ENCODE results near the gene GET3.

The GET3 gene

DNA sequence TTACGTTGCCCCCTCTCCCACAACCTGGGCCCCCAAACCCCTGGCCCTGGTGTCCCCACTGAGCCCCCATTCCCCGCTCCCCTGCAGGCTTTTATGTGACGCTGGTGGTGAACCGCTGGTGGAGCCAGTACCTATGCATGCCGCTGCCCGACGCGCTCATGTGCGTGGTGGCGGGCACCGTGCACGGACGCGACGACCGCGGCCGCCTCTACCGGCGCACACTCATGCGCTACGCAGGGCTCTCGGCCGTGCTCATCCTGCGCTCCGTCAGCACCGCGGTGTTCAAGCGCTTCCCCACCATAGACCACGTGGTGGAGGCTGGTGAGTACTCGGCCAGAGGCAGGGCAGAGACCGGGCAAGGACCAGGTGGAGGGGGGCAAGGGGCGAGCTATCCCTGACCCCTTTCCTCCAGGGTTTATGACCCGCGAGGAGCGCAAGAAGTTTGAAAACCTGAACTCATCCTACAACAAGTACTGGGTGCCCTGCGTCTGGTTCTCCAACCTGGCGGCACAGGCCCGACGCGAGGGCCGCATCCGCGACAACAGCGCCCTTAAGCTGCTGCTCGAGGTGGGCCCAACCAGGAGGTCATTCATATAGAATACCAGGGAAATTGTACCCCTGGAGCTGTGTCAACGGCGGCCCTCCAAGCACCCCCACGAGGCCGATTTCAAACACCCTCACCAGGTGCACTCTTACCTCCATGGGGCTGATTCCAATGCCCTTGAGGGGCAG lies 17.3 kb downstream of the GET3 start:
- DNase-seq: no peak

DNA sequence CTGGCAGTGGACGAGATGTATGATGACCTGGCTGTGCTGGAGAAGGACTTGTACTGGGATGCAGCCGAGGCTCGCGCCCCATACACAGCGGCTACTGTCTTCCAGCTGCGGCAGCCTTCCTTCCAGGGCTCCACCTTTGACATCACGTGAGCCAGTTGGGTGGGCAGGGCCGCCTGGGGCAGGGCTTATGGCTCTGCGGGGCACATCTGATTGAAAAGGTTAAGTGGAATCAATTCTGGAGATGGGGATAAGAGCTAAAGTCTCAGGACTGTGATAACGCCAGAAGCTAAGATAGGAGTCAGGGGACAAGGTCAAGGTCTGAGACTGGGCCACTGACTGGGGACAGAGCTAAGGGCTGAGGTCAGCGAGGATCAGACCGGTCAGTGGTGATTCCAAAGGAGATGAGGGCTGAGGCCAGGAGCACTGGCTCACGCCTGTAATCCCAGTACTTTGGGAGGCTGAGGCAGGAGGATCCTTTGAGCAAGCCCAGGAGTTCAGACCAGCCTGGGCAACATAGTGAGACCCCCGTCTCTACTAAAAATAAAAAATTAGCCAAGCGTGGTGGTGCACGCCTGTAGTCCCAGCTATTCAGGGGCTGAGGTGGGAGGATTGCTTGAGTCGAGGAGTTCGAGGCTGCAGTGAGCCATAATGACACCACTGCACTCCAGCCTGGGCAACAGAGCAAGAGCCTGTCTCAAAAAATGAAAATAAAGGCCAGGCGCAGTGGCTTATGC lies 19.0 kb downstream of the GET3 start:
- DNase-seq: no peak

GRCh38 chr19:12757544-12758274 lies 20.4 kb downstream of the GET3 start:
- DNase-seq: peak; percentile 82 to 86

DNA sequence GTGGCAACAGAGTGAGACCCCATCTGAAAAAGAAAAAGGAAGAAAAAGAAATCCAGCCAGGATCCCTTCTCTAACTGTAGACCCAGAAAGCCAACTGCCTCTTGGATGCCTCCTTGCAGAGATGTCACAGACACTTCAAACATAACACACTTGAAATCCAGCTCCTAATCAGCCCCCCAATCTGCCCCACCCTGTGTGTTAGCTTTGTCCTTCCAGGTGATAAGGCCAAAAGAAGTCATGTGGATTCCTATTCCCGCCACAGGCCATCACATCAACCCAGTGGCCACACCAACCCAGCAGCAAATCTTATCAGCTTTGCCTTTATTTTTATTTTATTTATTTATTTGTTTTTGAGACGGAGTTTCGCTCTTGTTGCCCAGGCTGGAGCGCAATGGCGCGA lies 22.4 kb downstream of the GET3 start:
- DNase-seq: no peak

DNA sequence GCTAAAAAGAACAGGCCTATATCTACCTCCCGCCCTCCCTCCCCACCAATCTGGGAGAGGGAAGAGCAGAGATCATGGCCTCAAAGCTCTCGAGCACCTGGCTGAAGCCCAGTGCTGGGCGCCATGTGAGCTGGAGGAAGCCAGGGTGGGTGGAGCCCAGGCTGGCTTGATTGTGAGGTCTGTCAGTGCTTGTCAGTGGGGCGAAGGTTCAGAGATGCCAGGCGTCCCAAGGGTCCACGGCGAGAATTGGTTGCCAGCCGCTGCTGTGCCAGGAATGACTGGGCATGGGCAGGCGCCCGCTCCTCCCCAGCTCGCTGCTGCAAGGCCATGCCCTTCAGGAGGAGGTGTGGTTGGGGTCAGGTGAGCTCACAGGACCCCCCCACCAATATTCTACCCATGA lies 25.8 kb downstream of the GET3 start:
- no peak for DNase-seq

DNA sequence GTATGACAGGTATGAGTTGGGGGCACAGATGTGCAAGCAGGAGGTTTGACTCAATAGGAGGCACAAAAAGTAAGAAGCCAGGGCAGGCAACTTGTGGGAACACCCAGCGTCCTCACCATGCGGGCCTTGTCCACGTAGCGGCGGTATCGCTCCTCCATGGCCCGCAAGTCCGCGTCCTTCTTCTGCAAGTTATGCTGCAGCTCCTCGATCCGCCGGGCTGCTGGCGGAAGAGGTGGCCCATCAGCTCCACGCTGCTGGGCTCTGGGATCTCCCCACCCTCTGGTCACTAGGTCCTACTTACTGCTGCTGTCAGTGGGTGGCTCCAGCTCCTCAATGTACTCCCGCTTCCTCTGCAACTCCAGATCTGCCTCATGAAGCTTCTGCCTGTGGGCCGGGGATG lies 27.4 kb downstream of the GET3 start:
- DNase-seq: no peak

- DNase-seq: peak; percentile 90 to 94
Observed at GRCh38 chr19:12766051-12766521, 28.8 kb downstream of the GET3 start.

DNA sequence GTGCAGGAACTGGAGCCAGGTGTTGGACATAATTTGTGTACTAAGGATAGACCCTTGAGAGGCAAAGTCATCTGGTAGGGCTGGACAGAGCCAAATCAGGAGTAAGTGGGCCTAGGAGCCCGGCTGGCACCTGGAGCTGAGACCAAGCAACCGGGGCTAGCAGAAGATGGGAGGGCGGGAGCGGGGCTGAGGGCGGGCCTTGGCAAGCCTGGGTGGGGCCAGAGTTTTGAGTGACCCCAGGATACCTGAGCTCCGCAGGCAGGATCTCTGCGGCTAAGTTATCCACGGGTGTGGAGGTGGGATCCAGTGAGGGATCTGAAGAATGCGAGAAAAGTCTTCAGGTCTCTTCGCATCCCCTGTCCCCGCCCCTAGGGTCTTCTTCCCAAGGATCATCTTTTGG lies 29.9 kb downstream of the GET3 start:
- no peak for DNase-seq

DNA sequence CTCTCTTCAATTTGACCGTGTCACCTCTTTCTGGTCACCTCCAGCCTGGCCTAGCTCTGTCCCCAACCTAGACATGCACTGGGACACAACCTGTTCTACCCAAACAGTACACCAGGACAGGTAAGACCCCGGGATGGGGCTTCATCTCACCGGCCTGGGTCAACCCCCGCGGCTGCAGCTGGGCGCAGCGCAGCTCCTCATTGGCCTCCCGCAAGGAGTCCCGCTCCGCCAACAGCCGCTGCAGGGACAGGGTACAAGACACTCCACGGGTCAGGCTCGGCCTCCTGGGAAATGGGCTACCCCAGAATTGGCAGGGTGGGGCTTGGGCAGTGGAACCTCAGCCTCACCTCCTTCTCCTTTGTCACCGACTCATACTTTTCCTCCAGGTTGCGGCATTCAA lies 30.4 kb downstream of the GET3 start:
- no peak for DNase-seq

DNA sequence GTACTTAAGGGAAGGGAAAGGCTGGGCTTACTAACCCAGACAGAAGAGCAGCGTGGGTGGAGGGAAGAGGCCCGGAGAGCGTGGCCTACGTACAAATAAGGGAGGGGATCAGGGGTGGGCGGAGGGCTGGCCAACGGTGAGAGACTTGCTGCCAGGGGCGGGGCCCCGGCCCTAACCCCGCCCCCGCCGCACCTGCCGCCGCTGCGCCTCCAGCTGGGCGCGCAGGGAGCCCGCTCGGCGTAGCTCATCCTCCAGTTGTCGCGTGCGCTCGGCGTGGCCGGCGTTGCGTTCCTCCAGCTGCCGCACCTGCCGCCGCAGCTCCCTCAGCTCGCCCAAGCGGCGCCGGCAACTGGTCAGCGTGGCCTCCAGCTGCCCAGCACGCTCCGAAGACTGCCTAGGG lies 32.4 kb downstream of the GET3 start:
- peak; percentile 53 to 72 for DNase-seq

GRCh38 chr19:12770922-12771321 lies 33.6 kb downstream of the GET3 start:
- DNase-seq: no peak

DNA sequence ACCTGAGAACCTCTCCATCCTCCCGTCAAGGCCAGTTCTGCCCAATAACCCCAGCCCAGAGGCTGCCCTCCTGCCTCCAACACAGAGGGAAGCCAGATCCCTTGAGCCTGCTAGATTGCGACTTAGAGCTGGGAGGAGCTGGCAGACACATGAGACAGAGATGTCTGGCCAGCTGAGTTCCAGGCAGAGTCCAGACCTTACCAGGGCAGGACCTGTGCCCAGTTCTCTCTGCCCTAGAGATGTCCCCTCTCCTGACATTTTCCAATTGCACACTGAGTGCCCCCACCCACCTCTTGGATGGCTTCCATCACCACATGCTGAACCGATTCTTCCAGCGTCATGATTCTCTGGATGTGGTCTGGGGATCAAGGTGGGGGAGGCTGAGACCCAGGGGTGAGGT lies 35.0 kb downstream of the GET3 start:
- no peak for DNase-seq

DNA sequence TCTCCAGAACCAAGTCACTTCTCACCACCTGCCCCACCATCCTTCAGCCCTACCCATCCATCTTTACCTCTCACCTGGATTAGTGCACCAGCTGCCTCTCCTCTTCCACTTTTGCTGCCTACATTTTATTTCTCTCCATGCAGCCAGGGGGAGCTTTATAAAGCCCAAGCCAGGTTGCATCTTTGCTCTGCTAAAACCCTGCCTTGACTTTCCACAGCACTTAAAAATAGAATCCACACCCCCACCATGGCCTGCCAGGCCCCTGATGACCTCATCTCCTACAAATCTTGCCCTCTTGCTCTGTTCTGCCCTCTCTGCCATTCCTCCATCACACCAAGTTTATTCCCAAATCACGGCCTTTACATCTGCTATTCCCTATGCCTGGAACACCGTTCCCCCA lies 36.3 kb downstream of the GET3 start:
- no peak for DNase-seq

DNA sequence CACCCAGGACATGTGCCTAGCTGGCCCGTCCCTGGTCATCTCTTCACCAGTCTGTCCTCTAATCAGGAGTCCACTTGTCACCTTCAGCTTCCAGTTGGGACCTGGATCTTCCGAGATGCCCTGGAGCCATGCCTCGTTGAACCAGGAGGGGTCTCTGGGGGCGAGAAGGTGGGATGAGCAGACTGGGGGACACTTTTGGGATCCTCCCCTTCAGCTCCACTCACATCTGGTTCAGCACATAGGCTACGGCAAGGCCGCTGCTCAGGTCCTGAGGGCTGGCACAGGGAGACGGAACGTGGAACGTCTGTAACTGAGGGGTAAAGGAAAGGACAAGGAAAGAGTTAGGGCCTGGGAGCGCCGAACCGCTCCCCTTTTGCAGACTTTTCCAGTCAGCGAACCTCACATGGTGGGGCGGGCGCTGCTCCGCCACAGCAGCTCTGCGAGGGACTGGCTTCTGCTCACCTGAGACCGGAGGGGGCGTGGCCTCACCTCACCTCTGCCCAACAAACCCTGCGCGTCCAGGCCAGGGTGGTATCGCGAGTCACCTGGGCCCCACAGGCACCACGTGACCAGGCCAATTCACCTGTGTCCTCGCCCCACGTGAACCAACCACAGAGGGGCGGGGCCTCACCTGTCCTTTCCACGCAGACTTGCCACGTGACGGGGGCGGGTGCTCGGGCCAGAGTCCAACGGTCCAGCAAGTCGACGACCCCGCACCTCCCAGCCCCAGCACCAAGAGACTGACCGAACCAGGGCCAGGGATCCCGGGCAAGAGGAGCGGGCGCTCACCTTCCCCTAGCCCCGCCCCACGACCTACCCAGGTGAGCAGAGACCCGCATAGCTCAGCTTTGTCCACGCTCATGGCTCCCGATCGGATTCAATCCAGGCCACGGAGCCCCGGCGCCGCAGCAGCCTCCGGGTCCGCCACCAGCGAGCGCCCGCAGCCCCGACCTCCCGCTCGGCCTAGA lies 37.6 kb downstream of the GET3 start, which contains the start of gene HOOK2:
TSS of gene HOOK2 (minus strand) at position 965 of the 968 bp plus-strand sequence. CDS start at position 862, 103 bp downstream.
- peak in 1 of 2 experiments; percentile 39 for DNase-seq

DNA sequence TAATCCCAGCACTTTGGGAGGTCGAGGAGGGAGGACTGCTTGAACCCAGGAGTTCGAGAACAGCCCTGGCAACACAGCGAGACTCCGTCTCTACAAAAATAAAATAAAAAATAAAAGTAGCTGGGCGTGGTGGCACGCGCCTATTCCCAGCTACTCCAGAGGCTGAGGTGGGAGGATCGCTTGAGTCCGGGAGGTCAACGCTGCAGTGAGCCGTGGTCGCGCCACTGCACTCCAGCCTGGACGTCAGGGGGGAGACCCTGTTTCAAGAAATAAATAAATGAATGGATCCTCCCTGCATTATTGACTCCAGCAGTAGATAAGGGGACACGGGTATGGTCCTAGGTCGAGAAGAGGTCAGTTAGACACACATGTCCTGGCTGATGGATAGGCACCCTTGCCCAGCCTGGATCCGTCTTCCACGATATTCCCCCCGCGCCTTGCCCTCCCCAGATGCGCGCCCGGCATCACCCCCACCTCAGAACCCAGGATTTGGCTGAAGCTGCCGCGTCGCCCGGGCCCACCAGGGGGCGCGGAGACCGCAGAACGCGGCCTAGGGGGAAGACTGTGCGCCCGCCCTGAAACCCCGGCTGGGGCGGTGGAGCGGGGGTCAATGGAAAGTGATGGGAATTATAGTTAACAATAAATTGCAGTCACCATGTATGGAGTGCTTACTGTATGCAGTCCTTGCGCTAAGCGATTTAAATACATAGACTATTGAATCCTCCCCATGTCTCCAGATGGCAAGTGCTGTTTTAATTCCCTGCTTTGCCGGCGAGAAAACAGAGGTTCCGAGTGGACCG lies 40.1 kb downstream of the GET3 start:
- DNase-seq: peak; percentile 92 to 93

GRCh38 chr19:12778017-12778904 lies 41.0 kb downstream of the GET3 start:
- DNase-seq: peak; percentile 73 to 75

DNA sequence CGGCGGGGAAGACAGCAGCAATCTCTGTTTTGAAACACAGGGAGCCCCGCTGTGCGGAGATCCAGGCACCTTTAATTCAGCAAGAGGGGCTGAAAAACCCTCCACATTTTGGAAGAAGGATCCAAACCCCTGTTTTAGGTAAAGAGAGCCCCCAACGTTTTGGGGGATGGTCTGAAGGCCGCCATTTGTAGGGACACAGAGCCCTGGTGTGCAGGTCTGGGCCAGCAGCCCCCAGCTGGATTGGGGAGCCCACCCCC lies 41.5 kb downstream of the GET3 start:
- DNase-seq: no peak

DNA sequence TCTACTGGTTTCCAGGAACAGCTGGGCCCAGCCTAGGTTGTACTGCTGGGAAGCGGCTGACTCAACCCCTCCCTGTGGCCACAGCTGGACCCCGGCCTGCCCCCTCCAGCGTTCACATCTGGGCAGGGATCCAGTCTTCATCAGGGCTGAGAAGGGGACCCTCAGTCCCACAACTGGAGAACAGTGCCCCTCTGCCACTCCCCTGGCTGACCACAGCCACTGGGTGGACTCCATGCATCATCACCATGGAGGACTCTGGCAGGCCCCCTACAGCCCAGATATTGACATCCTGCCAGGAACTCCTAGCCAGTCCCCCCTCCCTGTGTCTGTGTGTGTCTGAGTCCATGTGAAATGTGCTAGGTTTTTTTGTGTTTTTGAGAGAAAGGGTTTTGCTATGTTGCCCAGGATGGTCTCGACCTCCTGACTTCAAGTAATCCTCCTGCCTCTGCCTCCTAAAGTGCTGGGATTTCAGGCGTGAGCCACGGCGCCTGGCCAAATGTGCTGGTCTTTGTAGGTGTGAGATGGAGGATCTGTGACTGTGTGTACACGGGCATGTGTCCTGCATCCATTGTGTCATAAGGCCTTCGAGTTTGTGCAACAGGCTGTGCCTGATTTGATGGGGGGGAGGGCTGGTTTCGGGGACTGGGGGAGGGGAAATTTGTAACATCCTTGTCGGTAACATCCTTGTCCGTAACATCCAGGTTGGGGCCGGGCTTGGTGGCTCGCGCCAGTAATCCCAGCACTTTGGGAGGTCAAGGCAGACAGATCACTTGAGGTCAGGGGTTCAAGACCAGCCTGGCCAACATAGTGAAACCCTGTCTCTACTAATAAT lies 42.1 kb downstream of the GET3 start:
- DNase-seq: peak; percentile 44 to 49

- DNase-seq: no peak
Observed at GRCh38 chr19:12782174-12782423, 44.8 kb downstream of the GET3 start.
